NCI-H2196 (cell line): ENCODE measurements around the gene RERG.

Source experiments
- DNase-seq: peaks from one replicate; lab custom pipeline; 2025; ENCODE audit not compliant: unreplicated experiment; lab: John Stamatoyannopoulos, UW

RERG gene

DNA sequence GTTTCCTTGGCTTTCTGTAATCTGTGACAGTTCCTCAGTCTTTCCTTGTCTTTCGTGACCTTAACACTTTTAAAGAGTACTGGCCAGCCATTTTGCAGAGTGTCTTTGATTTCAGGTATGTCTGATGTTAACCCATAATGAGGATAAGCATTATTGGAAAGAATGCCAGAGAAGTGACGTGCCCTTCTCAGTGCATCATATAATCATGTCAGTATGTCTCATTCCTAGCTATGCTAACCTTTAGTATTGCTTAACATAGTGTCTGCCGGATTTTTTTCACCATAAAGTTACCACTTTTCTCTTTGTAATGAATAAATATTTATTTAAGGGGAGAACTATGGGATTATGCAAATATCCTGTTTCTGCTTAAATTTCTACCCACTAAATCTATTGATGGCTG is 28.5 kb downstream of the RERG start:
- no peak for DNase-seq

DNA sequence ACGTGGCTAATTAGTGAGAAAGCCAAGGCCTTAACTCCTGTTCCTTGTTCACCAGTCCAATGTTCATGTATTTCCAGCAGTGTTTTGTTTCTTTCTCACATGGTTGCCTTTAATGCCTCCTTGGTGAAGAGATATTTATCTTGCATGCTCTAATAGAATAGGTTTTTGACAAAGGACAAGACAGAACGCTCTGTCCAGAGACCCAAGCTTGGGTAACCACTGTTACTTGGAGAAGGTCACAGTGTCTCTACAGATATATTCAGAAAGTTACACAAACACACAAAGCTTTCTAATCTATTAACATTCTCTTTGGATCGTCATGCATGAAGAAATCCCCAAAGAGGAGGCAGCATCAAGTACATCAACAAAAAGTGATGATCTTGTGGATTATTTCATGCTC is 33.1 kb downstream of the RERG start:
- no peak for DNase-seq

GRCh38 chr12:15186597-15186996 is 34.6 kb downstream of the RERG start:
- no peak for DNase-seq

GRCh38 chr12:15184484-15184883 is 36.7 kb downstream of the RERG start:
- DNase-seq, result no peak

DNA sequence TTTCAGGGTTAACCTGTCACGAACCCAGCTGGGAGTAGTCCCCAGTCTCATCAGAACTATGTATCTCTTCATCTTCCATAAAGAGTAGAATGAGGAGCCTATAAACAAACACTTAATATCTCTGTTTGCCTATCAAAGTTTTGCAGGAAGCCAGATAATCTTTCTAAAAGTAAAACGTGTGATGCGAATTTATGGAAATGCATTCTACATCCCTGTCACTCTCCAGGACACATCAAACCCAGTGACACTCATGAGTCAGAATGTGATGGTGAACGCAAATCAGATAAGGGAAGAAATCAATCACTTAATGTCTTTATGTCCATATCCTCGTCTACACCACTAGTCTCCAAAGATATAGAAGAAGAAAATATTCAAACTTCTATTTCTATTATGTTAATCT is 37.4 kb downstream of the RERG start:
- no peak for DNase-seq

- no peak for DNase-seq
These were observed 40.1 kb downstream of the RERG start for GRCh38 chr12:15181017-15181683.

DNA sequence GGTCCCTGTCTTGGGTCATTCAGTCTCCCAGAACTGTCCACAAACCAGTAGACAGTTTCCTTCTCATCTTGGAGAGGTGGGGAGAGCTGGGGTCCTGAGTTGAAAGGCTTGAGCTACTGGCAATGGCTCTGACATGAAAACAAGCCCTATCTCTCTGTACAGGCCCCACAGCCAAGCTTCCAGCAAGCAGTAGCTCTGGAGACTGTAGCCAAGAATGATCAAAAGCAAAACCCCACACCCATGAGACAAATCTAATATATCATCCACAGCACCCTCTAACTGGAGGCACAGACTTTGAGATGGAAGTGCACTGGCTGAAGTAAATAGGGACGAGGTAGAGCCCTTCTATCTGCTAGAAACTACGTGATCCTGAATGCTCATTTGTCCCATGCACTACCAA is 40.9 kb downstream of the RERG start:
- DNase-seq, result no peak

- DNase-seq, result no peak
These were observed 41.5 kb downstream of the RERG start for GRCh38 chr12:15179672-15180071.

DNA sequence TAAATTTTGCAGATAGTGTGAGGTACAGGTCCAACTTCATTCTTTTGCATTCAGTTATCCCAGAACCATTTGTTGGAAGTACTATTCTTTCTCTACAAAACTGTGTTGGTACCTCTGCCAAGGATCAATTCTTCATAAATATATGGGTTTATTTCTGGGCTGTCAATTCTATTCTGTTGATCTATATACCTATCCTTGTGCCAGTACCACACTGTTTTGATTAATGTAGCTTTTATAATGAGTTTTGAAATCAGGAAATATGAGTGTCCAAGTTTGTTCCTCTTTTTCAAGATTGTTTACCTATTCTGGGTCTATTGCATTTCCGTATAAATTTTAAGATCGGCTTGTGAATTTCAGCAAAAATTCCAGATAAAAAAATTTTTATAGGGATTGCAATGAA is 48.1 kb downstream of the RERG start:
- DNase-seq, result no peak

- no peak for DNase-seq
These were observed 49.0 kb downstream of the RERG start for GRCh38 chr12:15172060-15172822.

- no peak for DNase-seq
These were observed 50.1 kb downstream of the RERG start for GRCh38 chr12:15171012-15171655.

GRCh38 chr12:15168026-15168678 is 53.1 kb downstream of the RERG start:
- no peak for DNase-seq

GRCh38 chr12:15165012-15165659 is 56.1 kb downstream of the RERG start:
- DNase-seq, result no peak

- DNase-seq, result no peak
These were observed 57.9 kb downstream of the RERG start for GRCh38 chr12:15163030-15163976.

DNA sequence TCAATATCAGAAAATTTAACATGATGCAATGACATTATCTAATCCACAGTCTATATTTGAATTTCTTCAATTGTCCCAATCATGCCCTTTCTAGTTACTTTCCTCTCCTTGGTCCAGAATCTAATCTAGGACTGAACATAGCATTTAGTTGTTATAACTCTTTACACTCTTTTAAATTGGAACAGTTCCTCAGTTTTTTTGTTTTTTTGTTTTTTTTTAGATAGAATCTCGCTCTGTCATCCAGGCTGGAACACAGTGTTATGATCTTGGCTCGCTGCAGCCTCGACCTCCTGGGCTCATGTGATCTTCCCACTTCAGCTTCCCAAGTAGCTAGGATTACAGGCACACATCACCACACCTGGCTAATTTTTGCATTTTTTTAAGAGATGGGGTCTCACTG is 63.1 kb downstream of the RERG start:
- DNase-seq, result no peak

GRCh38 chr12:15157269-15157671 is 63.9 kb downstream of the RERG start:
- no peak for DNase-seq

GRCh38 chr12:15155271-15155670 is 65.9 kb downstream of the RERG start:
- no peak for DNase-seq

DNA sequence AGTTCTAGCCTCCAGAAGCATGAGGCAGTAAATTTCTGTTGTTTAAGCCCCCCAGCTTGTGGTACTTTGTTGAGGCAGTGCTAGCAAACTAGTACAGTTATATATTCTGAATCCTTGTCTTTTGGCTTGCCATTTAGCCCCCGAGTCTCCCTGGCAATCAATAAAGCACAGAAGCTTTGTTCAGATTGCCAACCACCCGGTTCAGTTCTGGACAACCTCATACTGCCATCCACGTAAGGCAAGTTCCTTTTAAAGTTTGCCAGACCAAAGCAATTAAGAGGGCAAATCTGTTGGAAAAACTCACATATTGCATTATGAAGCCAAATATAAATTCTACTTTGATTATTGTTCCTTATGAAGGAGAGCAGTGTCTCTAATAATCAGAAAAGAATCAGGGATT is 67.1 kb downstream of the RERG start:
- no peak for DNase-seq

- no peak for DNase-seq
These were observed 68.3 kb downstream of the RERG start for GRCh38 chr12:15152868-15153267.

DNA sequence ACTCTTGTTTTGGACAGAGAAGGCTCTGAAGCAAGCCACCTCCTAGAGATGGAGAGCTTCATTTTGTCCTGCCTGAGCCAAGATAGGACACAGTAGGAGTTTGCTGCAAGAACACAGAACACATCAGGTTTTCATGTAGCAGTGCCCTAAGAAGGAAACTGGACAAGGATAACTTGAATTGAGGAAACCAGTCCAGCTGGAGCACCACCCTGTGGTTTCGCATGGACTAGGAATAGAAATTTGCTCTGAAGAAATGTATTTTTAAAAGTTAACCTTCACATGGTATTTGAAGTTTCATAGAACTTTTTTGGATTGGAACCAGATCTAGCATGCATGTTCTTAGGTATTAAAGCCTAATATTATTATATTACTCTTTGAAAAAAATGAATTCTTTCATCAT is 68.8 kb downstream of the RERG start:
- no peak for DNase-seq
